Stimulated activated CD8-positive, alpha-beta memory T cell treated with anti-CD3 and anti-CD28 coated beads, Interleukin-2, amount 100 ng/mL, for 48 hours (primary cell): Measurements from ENCODE around the gene CEBPG.

ENCODE experiments used
- DNase-seq, 2 donors: peaks; one replicate each; pipeline ENCODE4 v3.0.0-alpha.2; 2020; ENCODE audit warnings: low read depth in 2 of 2

Gene CEBPG

DNA sequence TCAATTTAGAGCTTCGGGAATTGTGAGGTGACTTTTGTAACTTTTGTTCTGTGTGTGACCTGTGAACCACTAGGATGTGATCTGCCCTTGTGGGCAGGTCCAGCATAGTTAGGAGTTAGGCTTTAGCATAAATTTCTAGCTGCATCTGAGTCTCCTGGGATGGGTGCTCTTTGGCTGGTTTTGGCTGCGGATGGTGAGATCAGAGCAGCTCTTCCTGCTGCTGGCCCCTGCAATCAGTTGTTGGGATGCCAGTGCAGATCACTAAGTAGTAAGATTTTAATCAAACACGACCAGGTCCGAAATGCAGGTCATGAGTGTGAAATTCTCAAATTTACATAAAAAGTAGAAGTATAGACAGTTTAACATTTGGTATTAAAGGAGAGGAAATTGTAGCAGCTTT, 8.5 kb downstream of the CEBPG start:
- DNase-seq, result no peak

DNA sequence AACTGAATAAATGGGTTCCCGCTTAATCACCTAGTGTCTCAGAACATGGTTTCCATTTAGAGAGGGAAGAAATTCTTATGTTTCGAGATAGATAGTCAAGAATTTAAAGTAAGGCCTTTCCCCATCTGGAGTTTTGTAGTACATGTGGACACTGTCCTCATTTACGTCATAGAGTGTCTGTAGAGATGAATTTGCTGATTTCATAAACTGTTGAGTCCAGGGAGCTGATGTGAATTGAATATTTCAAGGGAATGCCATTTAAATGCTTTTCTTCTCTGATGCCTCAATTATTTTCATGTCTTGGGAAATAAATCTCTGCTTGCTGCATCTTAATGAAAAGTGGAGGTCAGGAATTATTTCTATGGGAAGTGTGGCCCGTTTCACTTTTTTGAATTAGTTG, 9.5 kb downstream of the CEBPG start:
- no peak for DNase-seq

DNA sequence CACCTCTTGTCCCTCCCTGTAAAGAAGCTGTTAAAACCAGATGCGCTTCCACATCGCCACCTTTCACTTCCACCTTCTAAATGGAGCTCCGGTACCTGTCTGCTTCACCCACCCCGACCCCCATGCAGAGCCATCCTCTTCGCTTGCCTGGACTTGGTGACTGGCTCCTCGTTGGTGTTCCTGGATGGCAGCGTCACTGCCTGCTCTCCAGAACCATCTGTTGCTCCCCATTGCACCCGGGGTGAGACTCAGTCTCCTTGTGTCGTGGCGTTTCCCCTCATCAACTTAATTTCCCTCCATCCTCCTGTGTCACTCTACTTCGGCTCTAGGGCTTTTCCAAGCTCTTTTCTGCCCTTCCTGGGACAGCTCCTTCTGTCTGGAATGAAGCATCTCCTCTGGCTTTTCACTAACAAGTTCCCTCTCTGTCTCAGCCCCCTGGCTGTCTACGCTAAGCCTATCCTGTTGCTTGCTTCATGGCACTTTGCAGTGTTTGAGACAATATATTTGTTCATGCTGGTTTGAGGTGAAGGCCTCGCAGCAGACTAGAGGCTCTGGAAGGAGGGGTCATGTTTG, 10.3 kb downstream of the CEBPG start:
- no peak for DNase-seq

DNA sequence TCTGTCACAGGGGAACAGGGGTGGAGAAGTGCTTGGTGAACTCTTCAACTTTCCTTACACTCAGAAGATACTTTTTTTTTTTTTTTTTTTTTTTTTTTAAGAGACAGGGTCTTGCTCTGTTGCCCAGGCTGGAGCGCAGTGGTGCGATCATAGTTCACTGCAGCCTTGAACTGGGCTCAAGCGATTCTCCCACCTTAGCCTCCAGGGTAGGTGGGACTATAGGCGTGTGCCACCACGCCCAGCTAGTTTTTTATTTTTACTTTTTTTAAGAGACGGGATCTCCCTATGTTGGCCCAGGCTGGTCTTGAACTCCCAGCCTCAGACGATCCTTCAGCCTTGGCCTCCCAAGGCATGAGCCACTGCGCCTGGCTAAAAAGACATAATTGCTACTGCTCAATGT, 11.5 kb downstream of the CEBPG start:
- DNase-seq, result no peak

DNA sequence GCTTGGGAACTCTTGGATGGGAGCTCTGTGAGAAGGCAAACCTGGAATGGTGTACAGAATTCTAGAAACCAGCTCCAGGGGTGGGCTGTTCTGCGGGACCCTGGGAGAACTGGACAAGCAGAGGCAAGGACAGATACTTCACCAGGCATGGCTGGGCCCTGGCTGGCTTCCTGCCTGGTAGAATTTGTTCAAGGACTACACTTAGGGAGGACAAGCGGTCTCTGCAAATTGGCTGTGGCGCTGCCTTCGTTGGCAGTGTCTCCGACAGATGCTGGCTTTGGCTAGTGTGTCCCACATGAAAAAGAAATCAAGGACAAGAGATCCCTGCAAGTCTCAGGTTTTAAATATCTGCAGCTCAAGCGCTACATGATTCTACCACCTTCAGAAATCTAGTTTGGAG, 12.4 kb downstream of the CEBPG start:
- no peak for DNase-seq

DNA sequence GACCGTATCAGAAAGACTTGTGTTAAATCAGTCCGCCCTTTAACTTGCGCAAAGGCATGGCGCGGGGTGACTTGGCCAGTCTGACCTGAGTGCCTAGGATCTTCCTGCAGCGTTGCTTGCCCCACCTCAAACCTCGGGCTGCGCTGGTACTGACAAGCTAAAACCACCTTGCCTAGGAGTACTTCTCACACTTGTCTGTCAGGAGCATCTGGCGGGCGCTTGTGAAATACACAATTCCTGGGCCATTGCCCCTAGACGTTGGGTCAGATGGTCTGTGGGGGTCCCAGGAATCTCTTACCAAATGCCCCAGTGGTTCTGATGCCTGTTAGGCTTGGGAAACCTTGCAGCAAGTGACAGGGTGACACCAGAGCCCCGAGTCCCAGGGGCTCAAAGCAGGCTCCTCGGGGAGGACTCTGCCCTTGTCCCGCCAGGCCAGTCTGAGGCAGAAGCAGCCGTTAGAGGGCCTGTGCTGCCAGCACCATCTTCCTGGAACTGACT, 12.9 kb downstream of the CEBPG start:
- no peak for DNase-seq

DNA sequence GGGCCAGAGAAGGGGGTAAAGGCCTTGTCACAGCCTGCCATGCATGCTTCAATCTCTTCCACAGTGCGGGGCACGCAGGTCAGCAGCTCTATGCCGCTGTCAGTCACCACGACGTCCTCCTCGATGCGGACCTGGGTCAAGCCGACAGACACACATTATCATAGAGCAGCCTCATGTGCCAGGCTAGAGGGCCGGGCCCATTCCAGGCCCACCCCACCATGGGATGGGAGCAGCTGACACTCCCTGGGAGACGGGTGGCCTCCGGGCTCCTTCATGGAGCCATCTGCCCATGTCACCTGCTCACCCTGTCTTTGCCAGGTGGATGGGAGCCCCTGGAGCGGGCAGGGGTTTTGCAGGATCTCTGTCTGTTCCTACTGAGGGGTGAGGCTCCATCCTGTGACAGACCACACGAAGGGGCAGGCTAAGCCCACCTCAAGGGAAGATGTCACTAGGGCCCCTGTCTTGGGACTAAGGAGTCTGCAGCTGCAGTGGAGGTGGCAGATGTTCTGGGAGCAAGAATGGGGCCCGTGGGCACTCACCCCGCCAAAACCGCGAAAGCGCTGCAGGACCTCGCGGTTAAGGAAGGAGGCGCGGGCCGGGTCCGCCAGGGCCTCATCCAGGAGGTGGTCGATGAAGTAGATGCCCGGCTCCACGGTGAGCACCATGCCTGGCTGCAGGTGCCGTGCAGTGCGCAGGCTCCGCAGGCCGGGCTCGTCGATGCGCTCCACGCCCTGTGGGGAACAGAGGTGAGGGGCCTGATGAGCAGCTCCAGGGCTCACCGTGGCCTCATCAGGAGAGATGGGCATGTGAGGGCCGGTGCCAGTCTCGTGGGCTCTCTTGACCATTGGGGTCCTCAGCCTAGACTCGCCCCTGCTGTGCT, 14.1 kb downstream of the CEBPG start:
- DNase-seq, result no peak

DNA sequence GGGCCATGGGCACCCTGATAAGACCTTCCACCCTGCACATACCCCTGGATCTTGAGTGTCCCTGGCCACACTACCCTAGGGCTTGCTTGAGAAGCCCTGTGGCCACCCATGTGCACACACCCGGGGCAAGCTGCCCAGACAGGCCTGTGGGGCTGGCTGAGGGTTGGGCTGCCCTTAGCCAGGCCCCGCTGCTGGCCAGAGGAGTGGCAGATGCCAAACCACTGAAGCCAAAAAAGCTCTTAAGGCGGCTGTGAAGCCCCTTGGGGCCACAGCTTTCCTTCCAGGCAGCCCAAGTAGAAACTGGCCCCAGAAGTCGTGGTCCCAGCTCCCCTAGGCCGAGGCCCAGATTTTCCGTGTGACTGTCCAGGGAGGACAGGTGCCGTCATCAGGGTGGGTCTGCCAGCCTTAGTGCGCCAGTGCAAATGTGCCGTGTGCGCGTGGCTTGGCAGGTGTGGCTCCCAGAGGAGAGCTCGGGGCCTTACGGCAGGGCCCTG, 14.8 kb downstream of the CEBPG start:
- DNase-seq, result no peak

DNA sequence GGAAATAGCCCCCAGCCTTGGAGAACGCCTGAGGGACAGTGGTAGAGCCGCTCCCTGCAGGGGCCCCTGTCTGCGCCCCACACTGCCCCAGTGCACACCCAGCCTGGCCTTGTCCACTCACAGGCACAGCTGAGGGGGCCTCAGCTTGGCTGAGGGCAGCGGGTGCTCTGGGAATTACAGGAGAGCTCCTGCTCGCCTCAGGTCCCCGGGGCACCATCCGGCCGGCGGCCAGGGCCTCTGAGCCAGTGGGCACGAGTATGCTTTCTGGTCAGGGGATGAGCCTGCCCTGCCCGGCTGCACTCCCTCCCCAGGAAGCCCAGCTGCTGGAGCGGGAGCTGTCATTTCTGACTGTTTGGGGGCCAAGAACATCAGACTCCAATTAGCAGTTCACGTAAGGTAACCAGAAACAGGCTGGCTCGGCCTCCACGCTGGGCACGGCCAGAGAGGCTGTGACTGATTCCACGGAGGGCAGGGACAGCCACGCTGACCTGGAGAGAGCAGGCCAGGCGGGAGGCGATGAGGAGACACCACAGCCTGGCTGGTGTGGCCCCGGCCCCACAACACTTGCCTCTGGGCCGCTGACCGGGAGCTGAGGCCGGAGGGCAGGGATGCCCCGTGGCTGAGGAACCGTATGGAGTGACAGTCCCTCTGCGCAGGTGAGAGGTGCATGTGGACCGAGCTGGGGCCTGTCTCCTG, 15.4 kb downstream of the CEBPG start:
- DNase-seq, result no peak

DNA sequence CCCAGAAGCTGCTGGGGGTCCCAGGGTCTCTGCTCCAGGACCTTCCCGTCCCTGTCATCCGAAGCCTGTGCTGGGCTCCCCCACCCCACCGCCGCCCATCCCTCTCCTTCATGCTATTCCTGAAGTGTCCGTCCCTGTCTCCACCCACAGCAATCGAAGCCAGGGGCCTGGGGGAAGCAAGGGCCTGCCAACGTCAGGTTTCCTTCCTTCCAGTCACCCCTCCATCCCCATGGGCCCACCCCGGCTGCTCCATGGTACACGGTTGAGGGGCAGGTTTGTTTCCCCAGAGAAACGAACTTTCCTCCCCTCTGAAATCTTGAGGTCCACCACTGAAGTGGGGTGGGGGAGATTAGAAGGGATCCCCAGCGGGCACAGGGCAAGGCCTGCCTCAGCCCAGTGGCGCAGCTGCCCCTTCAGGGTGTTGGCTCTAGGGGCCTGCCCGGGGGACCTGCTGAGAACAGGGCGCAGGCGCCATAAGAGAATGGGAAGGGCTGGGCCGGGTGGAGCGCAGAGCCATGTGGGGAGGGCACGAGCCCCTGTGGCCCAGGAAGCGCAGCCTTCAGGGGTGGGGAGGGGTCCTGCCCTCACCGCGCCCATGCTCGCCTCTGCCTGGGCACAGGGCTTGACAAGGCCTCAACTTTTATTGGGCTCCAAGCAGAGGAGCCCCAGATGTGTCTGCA, 16.1 kb downstream of the CEBPG start:
- DNase-seq, result no peak

DNA sequence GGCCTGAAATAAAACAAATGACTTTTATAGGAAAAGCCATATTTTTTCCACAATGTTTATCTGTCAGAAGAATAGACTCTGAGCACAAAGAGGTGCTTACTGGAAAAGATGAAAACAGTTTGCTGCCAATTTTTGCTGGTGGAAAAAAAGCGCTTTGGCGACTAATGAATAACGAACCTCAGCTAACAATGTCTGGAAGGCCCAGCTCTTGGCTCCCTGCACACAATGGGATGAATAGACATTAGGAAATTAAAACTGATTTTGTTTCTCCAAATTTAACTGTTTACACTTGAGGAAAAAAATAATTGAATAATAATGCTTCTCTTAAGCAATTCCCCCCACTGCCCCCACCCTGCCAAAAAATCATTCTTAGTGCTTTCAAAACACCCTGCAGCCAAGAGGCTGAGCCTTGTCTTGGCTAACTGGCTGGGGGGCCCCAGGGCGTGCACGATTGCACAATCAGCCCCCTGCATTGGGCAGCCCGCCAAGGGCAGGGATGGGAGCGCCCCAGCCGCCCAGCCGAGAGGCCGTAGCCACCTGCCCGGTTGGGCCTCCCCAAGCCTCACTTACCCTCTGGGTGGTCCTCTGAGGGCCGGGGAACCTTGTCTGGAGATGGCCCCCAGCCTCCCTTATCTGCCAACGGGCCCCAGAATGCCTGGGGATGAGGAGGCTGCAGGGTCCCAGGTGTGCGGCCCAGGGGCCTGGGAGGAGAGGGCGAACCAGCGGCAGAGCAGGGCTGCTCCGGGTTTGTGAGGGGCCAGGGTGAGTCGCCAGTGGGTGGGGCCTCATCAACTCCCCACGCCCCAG, 16.8 kb downstream of the CEBPG start:
- DNase-seq, result no peak

DNA sequence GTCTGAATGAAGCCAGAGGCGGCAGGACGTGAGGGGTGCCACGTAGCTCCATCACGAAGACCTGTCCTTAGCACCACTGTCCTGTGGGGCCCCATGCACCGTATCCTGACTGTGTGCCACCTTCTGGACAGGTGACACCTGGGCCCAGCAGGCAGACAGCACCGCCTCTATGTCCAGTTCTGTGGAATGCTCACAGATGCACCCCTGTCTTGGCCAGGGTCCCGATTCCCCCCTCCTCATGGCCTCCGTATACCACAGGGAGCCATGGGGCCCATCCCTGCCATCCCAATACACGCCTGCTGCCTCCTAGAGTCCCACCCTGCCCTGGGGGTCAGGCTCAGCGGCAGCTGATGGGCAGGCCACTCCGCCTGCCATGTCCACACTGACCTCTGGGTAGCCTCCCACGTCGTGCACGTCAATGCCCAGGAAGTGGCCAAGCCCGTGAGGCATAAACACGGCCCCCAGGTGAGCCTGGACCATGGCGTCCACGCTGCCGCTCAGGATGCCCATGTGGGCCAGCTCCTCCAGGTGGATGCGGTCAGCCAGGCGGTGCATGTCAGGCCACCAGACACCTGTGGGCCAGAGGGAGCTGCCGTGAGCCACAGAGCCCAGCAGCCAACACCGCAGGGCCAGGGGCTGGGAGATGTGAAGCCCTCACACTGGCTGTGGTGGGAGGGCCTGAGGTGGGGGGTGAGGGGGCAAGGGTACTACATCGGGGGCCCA, 17.6 kb downstream of the CEBPG start:
- no peak for DNase-seq

DNA sequence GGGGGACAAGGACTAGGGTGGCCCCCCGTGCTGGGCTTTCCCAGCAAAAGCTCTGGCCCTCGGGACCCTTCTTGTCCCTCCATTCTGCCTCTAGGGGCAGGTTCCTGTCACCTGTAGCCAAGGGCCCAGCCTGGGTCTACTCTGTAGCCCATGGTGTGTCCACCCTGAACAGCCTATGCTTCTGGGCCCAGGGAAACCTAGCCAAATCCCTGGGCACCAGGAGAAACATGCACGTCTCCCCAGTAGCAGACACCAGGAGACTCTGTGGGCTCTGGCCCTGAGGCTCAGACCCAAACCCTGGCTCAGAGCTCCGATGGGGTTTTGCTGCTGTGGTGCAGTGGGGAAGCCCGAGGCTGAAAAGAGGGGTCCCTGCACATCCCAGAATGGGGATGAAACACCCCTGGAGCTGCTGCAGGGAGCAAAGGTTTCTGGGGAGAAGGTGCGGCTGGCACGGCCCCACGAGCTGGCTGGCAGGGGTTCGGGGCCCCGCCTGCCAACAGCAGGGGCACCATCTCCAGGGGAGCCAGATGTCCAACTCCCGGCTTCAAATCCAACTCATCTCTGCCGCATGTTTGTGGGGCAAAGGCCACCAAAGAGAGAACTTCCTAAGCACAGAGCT, 18.2 kb downstream of the CEBPG start:
- DNase-seq, result no peak

DNA sequence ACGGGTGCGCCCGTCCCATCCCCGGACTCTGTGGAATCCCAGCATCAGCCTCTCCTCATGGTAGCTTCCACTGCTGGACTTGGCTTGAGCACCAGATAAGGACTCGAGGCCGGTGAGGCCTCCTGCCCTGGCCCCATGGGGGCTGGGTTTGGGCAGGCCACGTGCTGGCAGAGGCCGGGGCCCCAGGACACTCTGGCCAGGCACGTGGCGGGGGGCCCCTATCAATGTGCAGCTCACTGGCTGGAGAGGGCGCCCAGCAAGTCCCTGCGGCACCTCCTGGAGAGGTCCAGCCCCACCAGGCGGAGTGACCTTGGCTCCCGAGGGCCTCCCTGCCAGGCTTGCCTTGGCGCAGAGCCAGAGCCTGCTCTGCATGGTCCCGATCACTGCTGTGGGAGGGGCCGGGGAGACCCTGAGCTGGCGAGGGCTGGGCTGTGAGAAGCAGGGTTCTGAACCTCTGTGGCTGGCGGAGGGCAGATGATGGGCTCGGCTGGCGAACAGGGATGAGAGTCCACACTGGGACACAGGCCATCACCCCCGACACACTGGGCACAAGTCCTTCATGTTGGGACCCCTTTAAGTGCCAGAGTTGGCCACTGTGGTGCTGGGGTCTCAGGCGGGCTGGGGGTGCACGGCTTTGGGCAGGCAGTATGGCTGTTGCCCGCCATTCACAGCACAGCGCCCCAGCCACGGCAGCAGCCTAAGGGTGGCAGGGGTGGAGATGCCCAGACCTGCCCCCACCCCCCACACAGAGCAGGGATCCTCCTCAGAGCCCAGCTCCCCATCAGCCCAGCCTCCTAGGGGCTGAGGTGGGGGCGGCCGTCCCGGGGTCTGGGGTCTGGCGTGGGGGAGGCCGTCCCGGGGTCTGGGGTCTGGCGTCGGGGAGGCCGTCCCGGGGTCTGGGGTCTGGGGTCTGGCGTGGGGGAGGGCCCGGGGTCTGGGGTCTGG, 19.1 kb downstream of the CEBPG start:
- no peak for DNase-seq

DNA sequence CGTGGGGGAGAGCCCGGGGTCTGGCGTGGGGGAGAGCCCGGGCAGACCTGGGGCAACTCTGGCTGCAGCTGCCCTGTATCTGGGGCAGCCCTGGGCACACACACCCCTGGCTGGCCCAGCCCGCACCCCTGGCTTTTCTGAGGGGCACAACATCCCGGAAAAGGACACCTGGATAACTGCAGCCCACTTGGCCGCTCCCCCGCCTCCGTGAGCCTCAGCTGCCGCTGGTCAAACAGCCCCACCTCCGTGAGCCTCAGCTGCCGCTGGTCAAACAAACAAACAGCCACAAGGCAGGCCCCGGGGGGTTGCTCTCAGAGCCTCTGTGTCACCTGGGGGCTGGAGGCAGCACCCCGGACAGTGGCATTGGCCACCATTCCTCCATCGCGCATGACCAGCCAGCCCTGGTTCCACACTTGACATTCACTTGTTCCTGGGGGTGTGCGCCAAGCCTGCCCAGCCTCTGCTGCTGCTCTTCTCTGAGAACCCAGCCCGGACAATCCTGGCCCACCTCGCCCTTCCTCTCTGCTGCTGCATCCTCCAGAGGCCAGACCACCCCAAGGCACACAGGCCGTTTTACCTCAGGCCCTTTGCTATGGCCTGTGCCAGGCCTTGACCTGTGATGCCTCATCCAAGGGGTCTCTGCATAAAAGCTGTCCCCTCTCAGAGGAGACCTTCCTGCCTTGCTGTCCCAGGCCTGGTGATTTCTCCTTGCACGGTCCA, 19.9 kb downstream of the CEBPG start:
- no peak for DNase-seq

DNA sequence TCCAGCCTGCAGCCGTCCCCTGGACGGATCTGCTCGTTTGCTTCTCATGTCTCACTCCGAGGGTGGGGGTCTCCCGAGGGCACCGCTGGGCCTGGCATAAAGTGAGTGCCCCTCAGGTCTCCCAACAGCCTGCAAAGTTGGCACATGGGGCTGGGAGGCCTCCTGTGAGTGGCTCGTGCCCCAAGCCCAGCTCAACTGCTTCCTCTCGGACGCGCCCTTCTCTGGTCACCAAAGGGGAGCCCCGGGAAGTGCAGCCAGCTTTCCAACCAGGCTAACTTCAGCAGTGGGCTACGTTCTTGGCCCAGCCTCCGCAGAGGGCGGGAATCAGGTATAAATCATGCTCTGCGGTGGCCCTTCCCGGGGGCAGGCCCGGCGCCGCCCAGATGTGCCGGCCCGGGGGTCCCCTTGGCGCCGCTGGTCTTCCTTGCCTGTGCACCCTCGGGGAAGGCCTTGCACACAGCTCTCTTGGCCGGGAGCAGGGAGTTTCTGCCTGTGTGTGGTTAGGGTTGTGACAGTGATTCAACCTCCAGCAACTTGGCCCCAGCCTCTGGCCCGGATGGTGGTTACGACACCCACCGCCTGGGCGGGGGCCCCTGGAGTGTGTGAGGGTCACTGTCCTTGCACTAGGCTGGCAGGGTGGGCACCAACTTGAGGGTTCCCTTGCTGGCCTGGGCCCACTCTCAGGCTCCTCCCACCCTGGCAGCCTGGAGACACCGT, 20.7 kb downstream of the CEBPG start:
- DNase-seq, result no peak

DNA sequence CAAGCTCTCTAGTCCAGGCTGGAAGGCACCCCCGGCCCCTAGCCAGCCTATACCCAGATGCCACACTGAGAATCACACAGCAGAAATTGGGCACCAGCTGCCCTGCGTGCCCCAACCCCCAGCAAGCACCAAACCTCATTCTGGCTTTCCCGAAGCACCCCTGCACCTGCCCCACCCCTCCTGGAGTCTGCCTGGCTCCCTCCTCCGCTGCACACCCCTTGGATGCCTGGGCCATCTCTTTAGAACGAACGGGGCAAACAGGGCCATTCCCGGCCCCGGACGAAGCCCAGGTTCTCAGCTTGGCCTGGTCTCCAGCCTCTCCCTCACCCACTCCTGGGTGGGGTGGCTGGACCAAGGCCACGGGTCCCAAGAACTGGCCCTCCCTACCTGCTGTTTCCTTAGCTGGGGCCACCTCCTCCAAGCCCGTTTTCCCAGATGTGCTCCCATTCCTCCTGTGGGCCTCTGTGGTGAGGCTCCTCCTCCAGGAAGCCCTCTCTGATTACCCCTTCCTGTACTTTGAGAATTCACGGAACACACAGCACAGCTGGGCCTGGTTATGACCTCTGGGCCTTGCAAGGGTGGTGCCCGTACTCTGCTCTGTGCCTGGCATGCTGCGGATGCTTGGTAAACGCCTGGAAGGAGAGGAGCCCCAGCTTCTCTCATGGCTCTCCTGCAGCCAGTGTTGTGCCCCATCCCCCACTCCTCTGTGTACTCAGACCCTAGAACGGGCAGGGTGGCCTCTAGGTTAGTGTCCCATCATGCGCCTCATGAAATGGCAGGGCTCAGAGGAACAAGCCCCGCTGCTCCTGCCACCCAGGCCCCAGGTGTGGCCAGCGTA, 21.4 kb downstream of the CEBPG start:
- no peak for DNase-seq
